Measurements from ENCODE around the gene KLK6.

DNA sequence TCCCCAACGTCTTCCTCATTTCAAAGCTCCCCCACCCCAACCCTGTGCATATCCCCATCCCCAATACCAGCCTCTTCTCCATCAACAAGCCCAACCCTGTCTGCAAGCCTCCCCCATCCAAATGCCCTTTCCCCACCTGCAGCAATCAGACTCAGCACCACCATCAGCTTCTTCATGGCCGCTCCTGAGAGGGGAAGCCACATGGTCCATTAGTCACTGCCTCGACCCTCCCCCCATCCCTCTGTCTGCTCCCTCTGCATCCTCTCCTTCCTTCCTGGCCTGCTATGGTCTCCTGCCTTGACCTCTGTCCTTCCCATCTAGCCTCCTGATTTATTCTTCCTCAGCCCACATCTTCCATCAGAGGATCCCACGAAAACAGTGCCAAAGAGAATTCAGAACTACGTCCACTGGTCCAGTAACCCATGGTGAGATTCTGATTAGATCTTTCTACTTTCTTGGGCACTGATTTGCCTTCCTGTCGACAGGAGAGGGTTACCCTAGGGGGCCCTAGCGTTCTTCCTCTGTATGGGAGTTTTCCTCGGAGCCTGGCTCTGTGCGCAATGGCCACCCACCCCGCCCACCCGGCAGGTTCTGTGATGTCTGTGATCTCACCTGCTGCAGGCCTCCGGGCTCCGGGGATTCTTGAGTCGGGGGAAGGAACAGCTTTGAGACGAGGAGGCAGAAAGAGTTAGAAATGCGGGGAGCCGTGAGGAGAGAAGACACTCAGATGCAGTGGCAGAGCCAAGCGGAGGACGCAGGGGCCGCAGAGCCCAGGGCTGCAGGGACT lies 1.3 kb downstream of the KLK6 start:
- TF ChIP-seq, protein P1, sequence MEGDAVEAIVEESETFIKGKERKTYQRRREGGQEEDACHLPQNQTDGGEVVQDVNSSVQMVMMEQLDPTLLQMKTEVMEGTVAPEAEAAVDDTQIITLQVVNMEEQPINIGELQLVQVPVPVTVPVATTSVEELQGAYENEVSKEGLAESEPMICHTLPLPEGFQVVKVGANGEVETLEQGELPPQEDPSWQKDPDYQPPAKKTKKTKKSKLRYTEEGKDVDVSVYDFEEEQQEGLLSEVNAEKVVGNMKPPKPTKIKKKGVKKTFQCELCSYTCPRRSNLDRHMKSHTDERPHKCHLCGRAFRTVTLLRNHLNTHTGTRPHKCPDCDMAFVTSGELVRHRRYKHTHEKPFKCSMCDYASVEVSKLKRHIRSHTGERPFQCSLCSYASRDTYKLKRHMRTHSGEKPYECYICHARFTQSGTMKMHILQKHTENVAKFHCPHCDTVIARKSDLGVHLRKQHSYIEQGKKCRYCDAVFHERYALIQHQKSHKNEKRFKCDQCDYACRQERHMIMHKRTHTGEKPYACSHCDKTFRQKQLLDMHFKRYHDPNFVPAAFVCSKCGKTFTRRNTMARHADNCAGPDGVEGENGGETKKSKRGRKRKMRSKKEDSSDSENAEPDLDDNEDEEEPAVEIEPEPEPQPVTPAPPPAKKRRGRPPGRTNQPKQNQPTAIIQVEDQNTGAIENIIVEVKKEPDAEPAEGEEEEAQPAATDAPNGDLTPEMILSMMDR (conservative IDR thresholded peaks at IDR 0.05; ENCODE audit: low read depth, low read length) = no peak
- TF ChIP-seq EZH2 (IDR thresholded peaks at IDR 0.05; ENCODE audit: low read length, unreplicated experiment) = no peak

Data from PC-3 (cell line).